ENCODE data around the gene C14orf180. TPM values are rescaled to one million over a fixed set of nuclear protein-coding genes. Genes with fewer than 3 reads are reported as not detected.
"Not testable (repeated sequence)": the region's sequence is repeated elsewhere in the genome, so short reads cannot be mapped to it uniquely, and the experiment has no call there.

Gene C14orf180
- total RNA-seq, 1 experiment from 2014 or later = not detected

DNA sequence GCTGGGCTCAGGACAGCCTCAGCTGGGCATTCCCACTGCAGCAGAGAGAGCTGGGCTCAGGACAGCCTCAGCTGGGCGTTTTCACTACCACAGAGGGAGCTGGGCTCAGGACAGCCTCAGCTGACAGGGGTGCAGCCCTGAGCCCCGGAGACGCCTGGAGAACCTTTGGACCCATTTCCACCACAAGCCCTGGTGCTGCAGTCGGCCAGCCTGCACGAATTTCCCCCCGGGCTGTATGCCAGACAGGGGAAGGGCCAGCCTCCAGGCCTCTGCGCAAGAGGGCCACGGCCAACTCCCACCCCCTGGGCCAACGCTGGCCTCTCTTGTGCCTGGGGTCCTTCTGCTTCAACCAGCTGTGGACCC lies 2.6 kb upstream of the C14orf180 start:
- DNase-seq = no peak
- H3K4me3 ChIP-seq = no peak overlapping the region
- no peak overlapping the region for H3K27ac ChIP-seq
- no peaks in the 10 kb centered on the region for H3K9me3 ChIP-seq (replicated peaks)
- peaks cover 55% of the 10 kb centered on the region for H3K27me3 ChIP-seq
- no peaks in the 10 kb centered on the region for H3K36me3 ChIP-seq
- no peaks in the 10 kb centered on the region for H3K4me1 ChIP-seq

DNA sequence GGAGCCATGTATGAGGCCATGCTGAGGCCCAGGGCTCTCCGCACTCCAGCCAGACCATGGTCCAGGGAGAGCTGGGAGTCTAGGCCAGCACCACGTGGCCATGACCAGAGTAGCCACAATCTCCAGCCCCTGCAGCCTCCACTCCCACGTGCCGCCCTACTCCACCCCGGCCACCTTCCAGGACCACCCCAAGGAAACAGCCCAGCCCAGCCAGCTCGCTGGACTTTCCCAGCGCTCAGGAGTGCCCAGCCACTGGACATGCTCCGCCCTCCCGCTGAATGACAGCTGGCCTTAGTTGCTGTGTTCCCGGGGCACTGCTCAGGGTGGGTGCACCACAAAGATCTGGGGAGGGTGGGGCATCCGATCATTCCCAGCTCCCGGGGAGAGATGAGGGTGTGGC lies 2.1 kb upstream of the C14orf180 start:
- Histone ChIP-seq H3K4me3 (no peak overlapping the region), H3K36me3 (no peaks in the 10 kb centered on the region), H3K27ac (no peak overlapping the region), H3K4me1 (no peaks in the 10 kb centered on the region), H3K9me3 (replicated peaks) (no peaks in the 10 kb centered on the region), H3K27me3 (peaks cover 60% of the 10 kb centered on the region)
- no peak for DNase-seq

DNA sequence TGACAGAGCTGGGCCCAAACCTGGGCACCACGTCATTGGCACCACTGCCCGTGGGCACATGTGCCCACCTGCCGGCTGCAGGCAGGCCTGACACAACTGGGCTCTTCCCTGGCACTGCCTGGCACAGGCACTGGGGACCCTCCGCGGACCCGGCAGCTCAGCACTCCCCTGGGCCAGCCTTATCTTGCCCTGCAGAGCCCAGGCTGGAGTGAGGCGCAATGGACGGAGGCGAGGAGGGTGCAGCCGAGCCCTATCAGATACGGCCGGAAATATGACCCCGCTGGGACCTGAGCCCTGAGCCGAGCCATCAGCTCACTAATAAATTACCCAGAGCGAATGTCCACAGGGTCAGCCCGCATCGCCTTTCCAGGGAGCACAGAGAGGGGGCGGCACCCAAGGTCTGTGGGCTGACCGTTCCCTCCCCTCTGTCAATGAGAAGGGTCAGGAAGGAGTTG lies 1.7 kb upstream of the C14orf180 start:
- no peaks in the 10 kb centered on the region for H3K9me3 ChIP-seq (replicated peaks)
- peaks cover 64% of the 10 kb centered on the region for H3K27me3 ChIP-seq
- DNase-seq = no peak
- H3K4me1 ChIP-seq = no peaks in the 10 kb centered on the region
- H3K4me3 ChIP-seq = no peak overlapping the region
- no peak overlapping the region for H3K27ac ChIP-seq
- no peaks in the 10 kb centered on the region for H3K36me3 ChIP-seq

DNA sequence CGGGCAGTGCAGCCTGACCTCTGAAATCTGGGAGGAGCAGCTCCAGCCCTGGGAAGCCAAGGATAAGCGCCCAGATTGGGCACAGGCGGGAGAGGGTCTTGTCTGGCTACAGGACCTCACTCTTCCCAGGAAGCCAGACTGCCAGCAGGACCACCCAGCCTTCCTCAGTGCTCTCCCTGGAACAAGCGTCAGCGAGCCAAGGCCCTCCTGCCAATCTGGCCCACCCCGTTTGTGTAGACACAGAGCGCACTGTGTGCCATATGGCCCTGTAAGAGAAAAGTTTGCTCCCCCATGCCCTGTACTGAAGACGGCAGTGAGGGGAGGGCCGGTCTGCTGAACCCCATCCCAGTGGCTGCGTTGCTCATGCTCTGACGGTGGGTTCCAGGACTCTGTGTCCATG lies 1.2 kb upstream of the C14orf180 start:
- Histone ChIP-seq H3K4me1 (no peaks in the 10 kb centered on the region), H3K36me3 (no peaks in the 10 kb centered on the region), H3K9me3 (replicated peaks) (no peaks in the 10 kb centered on the region), H3K27me3 (peaks cover 69% of the 10 kb centered on the region), H3K27ac (no peak overlapping the region), H3K4me3 (no peak overlapping the region)
- no peak for DNase-seq

DNA sequence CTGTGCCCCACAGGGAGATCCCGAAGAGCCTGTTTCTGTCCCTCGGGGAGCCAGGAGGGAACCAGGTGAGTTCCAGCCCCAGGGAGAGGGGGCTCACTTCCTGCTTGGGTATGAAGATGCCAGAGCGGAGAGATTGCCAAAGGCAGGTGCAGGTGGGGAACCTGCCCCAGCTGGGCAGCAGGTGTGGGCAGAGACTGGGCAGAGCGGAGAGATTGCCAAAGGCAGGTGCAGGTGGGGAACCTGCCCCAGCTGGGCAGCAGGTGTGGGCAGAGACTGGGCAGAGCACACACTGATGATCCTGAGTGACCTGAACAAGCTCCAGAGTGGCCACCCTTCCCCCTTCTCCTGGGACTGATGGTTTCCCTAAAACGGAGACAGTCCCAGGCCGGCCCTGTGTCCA lies 375 bp downstream of the C14orf180 start:
- H3K27ac ChIP-seq; H3K4me3 ChIP-seq; H3K9me3 ChIP-seq (replicated peaks); H3K4me1 ChIP-seq; H3K36me3 ChIP-seq; DNase-seq: not testable (repeated sequence)
- peaks cover 69% of the 10 kb centered on the region for H3K27me3 ChIP-seq

DNA sequence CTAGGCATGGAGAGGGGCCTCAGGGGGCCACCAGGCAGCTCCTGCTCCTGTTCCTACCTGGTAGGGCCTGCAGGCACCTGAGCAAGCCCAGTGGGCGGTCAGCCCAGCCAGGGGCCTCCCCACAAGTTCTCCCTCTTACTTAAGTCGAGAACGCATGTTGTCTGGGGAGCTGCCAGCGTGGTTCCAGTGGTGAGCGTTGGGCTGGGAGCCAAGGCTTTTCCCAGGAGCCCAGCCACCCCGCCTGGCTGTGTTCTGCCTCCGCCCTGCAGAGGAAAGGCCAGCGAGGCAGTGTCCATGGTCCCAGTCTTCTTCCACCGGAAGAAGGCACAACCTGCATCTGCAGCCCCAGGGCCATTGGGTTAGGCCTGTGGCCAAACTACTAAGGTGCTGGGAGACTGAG lies 1.4 kb downstream of the C14orf180 start:
- no peaks in the 10 kb centered on the region for H3K9me3 ChIP-seq (replicated peaks)
- H3K4me1 ChIP-seq = no peaks in the 10 kb centered on the region
- peak; percentile 28 to 41 for DNase-seq
- no peak overlapping the region for H3K27ac ChIP-seq
- peaks cover 68% of the 10 kb centered on the region for H3K27me3 ChIP-seq
- no peak overlapping the region for H3K4me3 ChIP-seq
- no peaks in the 10 kb centered on the region for H3K36me3 ChIP-seq

DNA sequence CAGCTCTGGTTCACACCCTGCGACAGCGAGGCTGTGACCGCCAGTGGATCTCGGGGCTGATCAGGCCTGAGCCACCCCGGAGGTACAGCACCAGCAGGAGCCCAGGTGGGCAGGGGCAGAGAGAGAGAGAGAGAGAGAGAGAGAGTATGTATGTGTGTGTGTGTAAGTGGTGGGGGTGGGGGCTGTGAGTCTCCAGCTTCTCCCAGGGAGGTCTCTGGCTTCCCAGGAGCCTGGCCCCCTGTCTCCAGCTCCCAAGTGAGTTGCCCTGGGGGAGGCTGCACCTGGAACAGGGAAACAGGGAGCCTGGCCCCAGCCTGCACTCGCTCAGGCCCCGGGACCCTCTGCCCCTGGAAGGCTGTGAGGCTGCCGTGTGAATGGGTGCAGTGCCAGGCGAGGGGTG lies 2.0 kb downstream of the C14orf180 start:
- H3K9me3 ChIP-seq (replicated peaks) = no peaks in the 10 kb centered on the region
- H3K27me3 ChIP-seq = peaks cover 69% of the 10 kb centered on the region
- H3K36me3 ChIP-seq = no peaks in the 10 kb centered on the region
- DNase-seq = no peak
- no peak overlapping the region for H3K4me3 ChIP-seq
- H3K27ac ChIP-seq = no peak overlapping the region
- H3K4me1 ChIP-seq = no peaks in the 10 kb centered on the region

DNA sequence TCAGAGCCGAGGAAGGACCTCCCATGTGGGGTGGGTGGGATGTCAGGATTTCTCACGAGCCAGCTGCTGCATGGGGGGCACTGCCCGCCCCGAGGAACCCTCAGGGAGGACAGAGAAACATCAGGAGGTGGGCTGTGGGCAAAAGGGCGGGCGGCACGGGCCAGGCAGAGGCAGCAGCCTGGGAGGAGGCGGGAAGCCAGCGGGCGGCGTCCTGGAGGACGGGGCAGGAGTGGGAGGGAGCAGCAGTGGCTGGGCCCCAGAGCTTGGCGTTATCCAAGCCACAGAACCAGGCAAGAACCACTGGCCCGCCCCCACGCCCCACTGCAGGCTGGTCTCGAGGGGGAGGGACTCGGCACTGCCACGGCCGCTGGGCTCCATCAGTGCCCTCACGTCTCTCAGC lies 2.4 kb downstream of the C14orf180 start:
- Histone ChIP-seq H3K27ac (no peak overlapping the region), H3K36me3 (no peaks in the 10 kb centered on the region), H3K27me3 (peaks cover 68% of the 10 kb centered on the region), H3K4me1 (no peaks in the 10 kb centered on the region), H3K4me3 (no peak overlapping the region), H3K9me3 (replicated peaks) (no peaks in the 10 kb centered on the region)
- no peak for DNase-seq

DNA sequence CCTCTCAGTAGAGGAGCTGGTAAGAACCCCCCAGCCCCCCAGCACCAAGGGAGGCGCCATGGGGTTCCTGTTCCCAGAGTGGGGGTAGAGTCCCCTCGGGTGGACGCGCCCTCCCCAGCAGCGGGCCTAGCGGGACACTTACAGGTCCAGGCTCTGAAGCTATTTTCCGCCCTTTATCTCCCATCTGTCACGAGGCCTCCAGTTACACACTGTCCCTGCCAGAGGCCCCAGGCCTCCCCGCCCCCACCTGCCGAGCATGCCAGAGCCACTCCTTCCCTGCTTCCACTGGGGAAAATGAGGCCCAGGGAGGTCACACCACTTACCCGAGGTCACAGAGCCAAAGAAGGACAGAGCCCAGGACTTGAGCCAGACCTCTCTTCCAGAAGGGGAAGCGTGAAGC lies 3.1 kb downstream of the C14orf180 start:
- no peak for DNase-seq
- H3K27ac ChIP-seq = no peak overlapping the region
- H3K36me3 ChIP-seq = no peaks in the 10 kb centered on the region
- peaks cover 75% of the 10 kb centered on the region for H3K27me3 ChIP-seq
- no peaks in the 10 kb centered on the region for H3K9me3 ChIP-seq (replicated peaks)
- no peaks in the 10 kb centered on the region for H3K4me1 ChIP-seq
- H3K4me3 ChIP-seq = no peak overlapping the region

DNA sequence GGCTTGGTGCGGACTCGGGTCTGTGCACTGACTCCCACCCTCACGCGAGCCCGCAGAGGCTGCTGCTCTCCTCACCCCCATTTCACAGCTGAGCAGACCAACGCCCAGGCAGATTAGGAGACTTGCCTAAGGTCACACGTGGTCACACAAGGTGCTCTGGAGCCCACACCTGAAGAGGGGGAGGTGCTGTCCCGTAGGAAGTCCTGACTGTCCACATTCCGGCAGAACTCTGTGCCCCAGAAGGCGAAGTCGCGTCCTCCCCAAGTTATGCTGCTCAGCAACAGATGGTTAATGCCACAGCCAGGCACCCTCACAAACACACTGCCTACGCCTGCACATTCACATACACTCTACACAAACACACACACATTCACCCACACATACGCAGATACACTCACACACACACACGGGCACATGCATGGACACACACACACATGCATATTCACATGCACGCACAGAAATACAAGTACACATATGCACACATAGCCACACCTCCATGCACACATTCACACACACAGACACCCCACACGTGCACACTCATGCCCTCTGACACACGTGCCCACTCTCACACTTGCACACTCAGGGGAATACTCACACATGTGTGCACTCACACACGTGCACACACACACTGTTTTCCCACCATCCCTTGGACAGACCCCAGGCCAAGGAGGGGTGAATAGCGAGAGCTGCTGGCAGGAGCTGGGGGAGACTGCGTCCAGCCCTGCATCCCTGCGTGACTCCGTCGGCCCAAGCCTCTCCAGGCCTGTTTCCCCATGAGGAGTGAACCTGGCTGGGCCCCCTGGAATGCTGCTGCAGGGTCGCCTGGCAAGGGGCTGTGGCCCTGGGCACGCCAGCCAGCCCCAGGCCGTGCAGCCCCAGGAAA lies 4.1 kb downstream of the C14orf180 start:
- DNase-seq = no peak
- Histone ChIP-seq H3K9me3 (replicated peaks) (no peaks in the 10 kb centered on the region), H3K27me3 (peaks cover 71% of the 10 kb centered on the region), H3K4me1 (no peaks in the 10 kb centered on the region), H3K27ac (no peak overlapping the region), H3K4me3 (no peak overlapping the region), H3K36me3 (no peaks in the 10 kb centered on the region)

DNA sequence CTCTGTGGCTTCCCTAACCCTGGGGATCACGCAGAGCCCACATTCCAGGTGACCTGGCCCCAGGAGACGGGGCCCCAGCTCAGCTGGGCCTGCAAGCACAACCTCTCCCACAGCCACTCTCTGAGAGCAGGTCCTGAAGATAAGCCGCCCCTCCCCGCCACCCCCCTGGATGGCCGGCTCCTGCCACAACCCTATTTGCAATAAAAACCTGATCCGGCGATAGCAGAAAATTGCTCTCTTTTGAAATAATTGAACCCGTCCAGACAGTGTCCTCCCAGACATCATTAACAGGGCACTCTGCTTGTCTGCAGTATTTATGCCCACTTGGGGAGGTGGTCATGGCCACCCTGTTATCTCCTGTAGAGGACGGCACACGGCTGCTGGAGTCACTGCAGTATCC lies 5.0 kb downstream of the C14orf180 start:
- no peak overlapping the region for H3K27ac ChIP-seq
- no peak for DNase-seq
- H3K4me1 ChIP-seq = no peaks in the 10 kb centered on the region
- no peaks in the 10 kb centered on the region for H3K9me3 ChIP-seq (replicated peaks)
- no peak overlapping the region for H3K4me3 ChIP-seq
- no peaks in the 10 kb centered on the region for H3K36me3 ChIP-seq
- H3K27me3 ChIP-seq = peaks cover 71% of the 10 kb centered on the region

DNA sequence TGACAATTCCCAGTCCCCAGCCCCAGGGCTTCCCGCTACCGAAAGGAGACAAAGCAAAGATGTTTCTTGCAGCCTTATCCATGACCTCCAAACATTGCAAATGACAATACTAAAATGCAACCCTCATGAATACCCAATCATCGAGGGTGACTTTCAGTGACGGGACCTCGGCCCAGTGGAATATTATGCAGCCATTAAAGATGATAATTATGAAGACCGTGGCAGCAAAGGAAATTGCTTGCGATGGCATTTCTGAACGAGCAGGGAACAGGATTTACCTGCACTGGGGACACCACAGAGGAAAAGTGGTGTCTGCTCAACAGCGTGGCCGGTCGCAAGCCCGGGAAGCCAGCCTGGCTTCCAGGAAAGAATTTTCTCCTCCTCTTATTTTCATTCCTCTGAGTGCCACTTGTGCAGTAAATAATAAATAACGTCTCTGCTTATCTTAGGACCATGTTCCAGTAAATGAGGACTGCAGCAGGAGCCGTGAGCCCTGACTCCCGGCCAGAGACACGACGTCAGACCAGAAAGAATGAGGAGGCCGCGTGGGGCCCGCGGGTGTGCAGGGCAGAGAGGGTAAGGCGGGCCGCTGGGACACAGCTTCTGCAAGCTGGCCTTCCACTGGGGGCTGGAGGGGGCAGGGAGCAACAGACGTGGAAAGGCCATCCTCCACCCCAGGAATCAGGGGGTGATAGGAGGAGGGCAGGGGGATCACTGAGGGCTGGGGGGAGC lies 6.6 kb downstream of the C14orf180 start:
- no peak overlapping the region for H3K27ac ChIP-seq
- H3K36me3 ChIP-seq = no peaks in the 10 kb centered on the region
- H3K4me3 ChIP-seq = no peak overlapping the region
- peaks cover 66% of the 10 kb centered on the region for H3K27me3 ChIP-seq
- H3K9me3 ChIP-seq (replicated peaks) = no peaks in the 10 kb centered on the region
- no peak for DNase-seq
- H3K4me1 ChIP-seq = no peaks in the 10 kb centered on the region

DNA sequence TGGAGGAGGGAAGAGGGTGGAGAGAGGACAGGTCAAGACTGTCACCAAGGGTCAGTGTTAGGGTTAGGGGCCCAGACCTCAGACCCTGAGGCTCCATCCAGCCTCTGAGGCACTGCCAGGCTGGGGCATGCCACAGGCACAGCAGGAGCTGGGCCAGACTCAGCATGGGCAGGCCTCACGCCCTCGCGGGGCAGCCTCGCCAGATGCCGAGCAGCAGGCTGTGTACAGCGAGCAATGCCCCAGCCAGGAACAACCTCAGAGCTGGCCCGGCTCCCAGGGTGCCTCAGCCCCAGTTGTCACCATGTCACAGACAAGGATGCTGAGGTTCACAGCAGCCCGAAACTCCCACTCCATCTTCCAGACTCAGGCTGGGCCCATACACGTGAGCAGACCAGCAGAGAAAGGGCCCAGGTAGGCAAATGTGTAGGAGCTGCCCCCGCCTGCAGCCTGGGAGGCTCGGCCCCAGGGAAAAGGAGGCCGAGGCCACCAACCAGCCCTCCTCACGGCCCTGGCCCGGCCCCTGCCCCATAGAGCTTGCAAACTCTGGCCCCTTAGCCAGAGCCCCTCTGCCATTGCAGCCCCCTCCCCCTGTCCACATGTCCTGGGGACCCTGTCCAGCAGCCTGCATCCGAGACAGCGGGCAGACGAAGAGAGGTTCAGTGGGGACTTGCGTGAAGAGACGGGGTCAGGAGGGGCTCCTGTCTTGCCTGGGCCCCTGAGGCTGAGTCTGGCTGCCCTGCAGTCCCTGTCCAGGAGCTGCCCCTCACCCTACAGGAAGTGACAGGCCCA lies 7.5 kb downstream of the C14orf180 start:
- H3K27me3 ChIP-seq = peaks cover 59% of the 10 kb centered on the region
- no peaks in the 10 kb centered on the region for H3K9me3 ChIP-seq (replicated peaks)
- no peaks in the 10 kb centered on the region for H3K4me1 ChIP-seq
- no peaks in the 10 kb centered on the region for H3K36me3 ChIP-seq
- H3K4me3 ChIP-seq = no peak overlapping the region
- H3K27ac ChIP-seq = no peak overlapping the region
- no peak for DNase-seq

DNA sequence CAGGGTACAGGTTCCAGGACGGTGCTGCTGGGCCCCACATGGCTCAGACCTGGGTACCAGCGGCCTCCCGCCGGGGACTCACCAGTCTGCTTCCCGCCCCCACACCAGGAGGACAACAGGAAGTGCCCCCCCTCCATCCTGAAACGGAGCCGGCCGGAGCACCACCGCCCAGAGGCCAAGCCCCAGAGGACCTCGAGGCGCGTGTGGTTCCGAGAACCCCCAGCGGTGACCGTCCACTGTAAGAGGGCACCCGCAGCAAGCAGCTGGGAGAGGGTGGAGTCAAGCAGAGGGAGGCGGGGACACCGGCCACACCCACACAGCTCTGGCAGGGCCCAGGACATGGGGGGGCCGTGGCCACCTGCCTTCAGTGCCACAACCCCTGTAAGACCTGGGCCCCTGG lies 8.1 kb downstream of the C14orf180 start:
- H3K27me3 ChIP-seq = peaks cover 53% of the 10 kb centered on the region
- no peaks in the 10 kb centered on the region for H3K4me1 ChIP-seq

More for the DNA sequence above, 8.1 kb downstream of the C14orf180 start:
- Histone ChIP-seq H3K27ac (no peak overlapping the region), H3K9me3 (replicated peaks) (no peaks in the 10 kb centered on the region), H3K4me3 (no peak overlapping the region), H3K36me3 (no peaks in the 10 kb centered on the region)
- no peak for DNase-seq

Data from SJCRH30 (cell line).